HL-60 (cell line): ENCODE results near the gene COL25A1.
"Not testable (repeated sequence)": the region's sequence is repeated elsewhere in the genome, so short reads cannot be mapped to it uniquely, and the experiment has no call there.

Experiments
- DNase-seq, 2 experiments: peaks; one replicate each; pipeline ENCODE4 v3.0.0-alpha.2; 2010 to 2020; ENCODE audit warnings: low read depth in 1 of 2, low spot score in 1 of 2
- H3K27ac ChIP-seq: fragments of 250-450 bp; sonication (Bioruptor Pico); replicated peaks from 2 replicates; pipeline ENCODE4 v1.5.1; 2020; ENCODE audit warnings: mild to moderate bottlenecking, moderate library complexity
- H3K27me3 ChIP-seq: fragments of 250-450 bp; sonication (Bioruptor Pico); 2 replicates; pipeline ENCODE4 v1.5.1; 2021; ENCODE audit warnings: mild to moderate bottlenecking, moderate library complexity; ENCODE audit not compliant: insufficient read depth, poor library complexity, severe bottlenecking
- H3K4me3 ChIP-seq: replicated peaks from 2 replicates; pipeline ENCODE4 v1.5.1; 2011; ENCODE audit warnings: mild to moderate bottlenecking, control low read depth, low read length; ENCODE audit not compliant: insufficient read depth
- CTCF ChIP-seq: IDR thresholded peaks from one replicate; pipeline ENCODE4 v1.5.1; 2011; ENCODE audit warnings: low read length, control low read depth, inconsistent platforms; ENCODE audit not compliant: insufficient read depth
- GABPA ChIP-seq: IDR thresholded peaks from 2 replicates; pipeline ENCODE4 v1.6.1; 2012; ENCODE audit warnings: low read depth
- POLR2AphosphoS5 ChIP-seq: IDR thresholded peaks from 2 replicates; pipeline ENCODE4 v1.6.1; 2012; ENCODE audit warnings: low read depth
- SPI1 ChIP-seq: IDR thresholded peaks from 2 replicates; pipeline ENCODE4 v1.6.1; 2012; ENCODE audit warnings: low read depth, mild to moderate bottlenecking, borderline replicate concordance
- TF ChIP-seq, protein P1 (sequence below): IDR thresholded peaks from 2 replicates; pipeline ENCODE4 v1.6.1; 2012; ENCODE audit warnings: low read depth; ENCODE audit not compliant: insufficient replicate concordance

COL25A1 gene

DNA sequence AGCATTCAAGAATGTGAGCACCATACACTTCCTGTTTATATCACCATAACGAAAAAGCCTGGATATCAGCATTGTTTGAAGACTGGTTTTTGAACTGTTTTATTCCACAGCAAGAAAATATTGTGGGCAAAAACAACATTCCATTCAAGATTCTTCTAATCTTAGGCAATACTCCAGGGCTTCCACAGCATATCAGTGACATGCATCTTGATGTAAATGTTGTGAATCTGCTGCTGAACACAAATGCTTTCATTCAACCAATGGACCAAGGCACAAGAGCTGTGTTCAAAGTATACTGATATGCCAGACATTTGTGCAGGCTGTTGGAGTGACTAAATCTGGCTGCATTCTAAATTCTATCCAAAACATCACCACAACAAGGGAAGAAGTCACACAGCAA lies 279.5 kb downstream of the COL25A1 start:
- TF ChIP-seq, protein P1, sequence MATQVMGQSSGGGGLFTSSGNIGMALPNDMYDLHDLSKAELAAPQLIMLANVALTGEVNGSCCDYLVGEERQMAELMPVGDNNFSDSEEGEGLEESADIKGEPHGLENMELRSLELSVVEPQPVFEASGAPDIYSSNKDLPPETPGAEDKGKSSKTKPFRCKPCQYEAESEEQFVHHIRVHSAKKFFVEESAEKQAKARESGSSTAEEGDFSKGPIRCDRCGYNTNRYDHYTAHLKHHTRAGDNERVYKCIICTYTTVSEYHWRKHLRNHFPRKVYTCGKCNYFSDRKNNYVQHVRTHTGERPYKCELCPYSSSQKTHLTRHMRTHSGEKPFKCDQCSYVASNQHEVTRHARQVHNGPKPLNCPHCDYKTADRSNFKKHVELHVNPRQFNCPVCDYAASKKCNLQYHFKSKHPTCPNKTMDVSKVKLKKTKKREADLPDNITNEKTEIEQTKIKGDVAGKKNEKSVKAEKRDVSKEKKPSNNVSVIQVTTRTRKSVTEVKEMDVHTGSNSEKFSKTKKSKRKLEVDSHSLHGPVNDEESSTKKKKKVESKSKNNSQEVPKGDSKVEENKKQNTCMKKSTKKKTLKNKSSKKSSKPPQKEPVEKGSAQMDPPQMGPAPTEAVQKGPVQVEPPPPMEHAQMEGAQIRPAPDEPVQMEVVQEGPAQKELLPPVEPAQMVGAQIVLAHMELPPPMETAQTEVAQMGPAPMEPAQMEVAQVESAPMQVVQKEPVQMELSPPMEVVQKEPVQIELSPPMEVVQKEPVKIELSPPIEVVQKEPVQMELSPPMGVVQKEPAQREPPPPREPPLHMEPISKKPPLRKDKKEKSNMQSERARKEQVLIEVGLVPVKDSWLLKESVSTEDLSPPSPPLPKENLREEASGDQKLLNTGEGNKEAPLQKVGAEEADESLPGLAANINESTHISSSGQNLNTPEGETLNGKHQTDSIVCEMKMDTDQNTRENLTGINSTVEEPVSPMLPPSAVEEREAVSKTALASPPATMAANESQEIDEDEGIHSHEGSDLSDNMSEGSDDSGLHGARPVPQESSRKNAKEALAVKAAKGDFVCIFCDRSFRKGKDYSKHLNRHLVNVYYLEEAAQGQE, result no peak
- TF ChIP-seq CTCF (no peak), SPI1 (no peak), GABPA (no peak), POLR2AphosphoS5 (no peak)
- Histone ChIP-seq H3K4me3 (no peak overlapping the region), H3K27me3 (no peaks in the 10 kb centered on the region), H3K27ac (no peak overlapping the region)
- no peak for DNase-seq

DNA sequence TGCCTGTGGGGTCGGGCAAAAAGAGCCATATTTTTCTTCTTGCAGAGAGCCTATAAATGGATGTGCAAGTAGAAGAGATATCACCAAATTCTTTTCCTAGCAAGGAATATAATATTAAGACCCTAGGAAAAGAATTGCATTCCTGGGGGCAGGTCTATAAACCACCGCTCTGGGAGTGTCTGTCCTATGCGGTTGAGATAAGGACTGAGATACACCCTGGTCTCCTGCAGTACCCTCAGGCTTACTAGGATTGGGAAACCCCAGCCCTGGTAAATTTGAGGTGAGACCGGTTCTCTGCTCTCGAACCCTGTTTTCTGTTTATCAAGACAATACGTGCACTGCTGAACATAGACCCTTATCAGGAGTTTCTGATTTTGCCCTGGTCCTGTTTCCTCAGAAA lies 280.8 kb downstream of the COL25A1 start:
- DNase-seq, H3K27ac ChIP-seq, H3K4me3 ChIP-seq, H3K27me3 ChIP-seq: not testable (repeated sequence)

- Histone ChIP-seq H3K27ac (no peak overlapping the region), H3K4me3 (no peak overlapping the region), H3K27me3 (no peaks in the 10 kb centered on the region)
- TF ChIP-seq, protein P1, result no peak
- TF ChIP-seq SPI1 (no peak), GABPA (no peak), CTCF (no peak), POLR2AphosphoS5 (no peak)
- no peak for DNase-seq
Observed at GRCh38 chr4:109020861-109021260, 281.6 kb downstream of the COL25A1 start.

DNA sequence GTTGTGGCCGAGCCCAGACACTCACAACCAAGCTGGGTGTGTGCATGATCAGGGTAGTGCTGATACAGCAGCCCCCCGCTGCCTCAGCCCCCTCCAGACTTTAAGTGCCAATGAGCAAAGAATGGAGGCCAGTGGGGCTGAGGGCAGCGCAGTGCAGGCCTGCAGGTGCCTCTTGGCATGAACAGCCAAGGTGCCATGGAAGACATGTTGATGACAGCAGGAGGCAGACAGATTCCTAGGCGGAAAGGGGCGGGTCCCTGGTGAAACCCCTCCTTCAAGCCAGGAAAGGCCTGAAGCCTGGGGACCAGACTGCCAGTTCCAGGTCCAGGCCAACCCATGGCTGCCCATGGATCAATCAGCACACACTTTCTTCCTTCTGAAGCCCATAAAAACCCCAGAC lies 286.3 kb downstream of the COL25A1 start:
- no peaks in the 10 kb centered on the region for H3K27me3 ChIP-seq
- no peak overlapping the region for H3K4me3 ChIP-seq
- TF ChIP-seq, protein P1, result no peak
- no peak for TF ChIP-seq POLR2AphosphoS5
- no peak for TF ChIP-seq SPI1
- no peak for TF ChIP-seq CTCF
- no peak for TF ChIP-seq GABPA
- DNase-seq, result no peak
- H3K27ac ChIP-seq, result no peak overlapping the region
